K562 (cell line): ENCODE results near the gene CEP95. TPM values are rescaled to one million over a fixed set of nuclear protein-coding genes. Genes with fewer than 3 reads are reported as not detected.

Source experiments
- CC2D1A ChIP-seq: fragments of 450-650 bp; IDR thresholded peaks from 2 replicates; pipeline ENCODE4 v1.6.1; 2017; ENCODE audit warnings: mild to moderate bottlenecking
- EHMT2 ChIP-seq: fragments of 450-650 bp; IDR thresholded peaks from 2 replicates; pipeline ENCODE4 v1.6.1; 2018; ENCODE audit warnings: antibody characterized with exemption
- POLR2AphosphoS5 ChIP-seq: IDR thresholded peaks from 2 replicates; pipeline ENCODE4 v1.6.1; 2011; ENCODE audit warnings: mild to moderate bottlenecking, low read depth, low read length, moderate library complexity; ENCODE audit not compliant: control insufficient read depth, insufficient read depth
- TCF3 ChIP-seq: sonication (generic); formaldehyde crosslinking; IDR thresholded peaks from 2 replicates; pipeline ENCODE4 v1.4.0; 2020; ENCODE audit warnings: mild to moderate bottlenecking, missing genetic modification reagents
- ZNF124 ChIP-seq: sonication (generic); formaldehyde crosslinking; IDR thresholded peaks from 2 replicates; pipeline ENCODE4 v1.8.1; 2022; ENCODE audit warnings: missing genetic modification reagents
- ZNF780A ChIP-seq: fragments of 250-450 bp; sonication (Bioruptor Pico); IDR thresholded peaks from 2 replicates; pipeline ENCODE4 v1.5.0; 2021; ENCODE audit warnings: mild to moderate bottlenecking
- polyA plus RNA-seq, 8 experiments: library from polyadenylated mRNA; depleted of rRNA in 4 of 8; stranded (reverse) in 5 of 8; unstranded in 3 of 8; fragments of >200 nt; fragmentation: Nextera tagmentation in 2 of 8; fragmentation: Illumina TruSeq in 1 of 8; extraction: Ambion mirVana in 2 of 8; extraction: Trizol in 1 of 8; gene quantifications; 2 replicates each; pipeline versions ENCODE4 v1.2.1 to v1.2.3, GENCODE V29; 2011 to 2014; ENCODE audit warnings: inconsistent platforms in 1 of 8, missing spikeins in 1 of 8
- total RNA-seq, 7 experiments: library from RNA; depleted of rRNA in 6 of 7; stranded (reverse); fragments of >200 nt in 6 of 7; fragmentation: Illumina TruSeq in 2 of 7; extraction: Trizol in 2 of 7; gene quantifications; 2 replicates each; pipeline versions ENCODE4 v1.2.1 to v1.2.3, GENCODE V29; 2011 to 2021; ENCODE audit warnings: low replicate concordance in 1 of 7
- TF ChIP-seq, protein P1 (sequence below): fragments of 450-650 bp; IDR thresholded peaks from 2 replicates; pipeline ENCODE4 v1.6.1; 2018; ENCODE audit not compliant: partially characterized antibody
- TF ChIP-seq, protein P2 (sequence below): fragments of 200-400 bp; formaldehyde crosslinking; IDR thresholded peaks from 2 replicates; pipeline ENCODE4 v1.6.1; 2017; ENCODE audit warnings: mild to moderate bottlenecking, low read depth, low read length, moderate library complexity
- TF ChIP-seq, protein P3 (sequence below): fragments of 450-650 bp; IDR thresholded peaks from 2 replicates; pipeline ENCODE4 v1.6.1; 2016; ENCODE audit warnings: borderline replicate concordance
- TF ChIP-seq, protein P4 (sequence below): fragments of 250-450 bp; sonication (Bioruptor Pico); IDR thresholded peaks from 2 replicates; pipeline ENCODE4 v1.8.0; 2021; ENCODE audit warnings: mild to moderate bottlenecking, moderate library complexity
- TF ChIP-seq, protein P5 (sequence below): sonication (generic); formaldehyde crosslinking; IDR thresholded peaks from 2 replicates; pipeline ENCODE4 v1.8.1; 2023; ENCODE audit warnings: missing genetic modification reagents, mild to moderate bottlenecking, borderline replicate concordance

The CEP95 gene
- total and polyA plus RNA-seq, 9 of the 15 experiments (the other 6 are each of a cell fraction or from before 2014, with no cell fraction given): 26.7 to 80.7 (median 56.9) TPM

DNA sequence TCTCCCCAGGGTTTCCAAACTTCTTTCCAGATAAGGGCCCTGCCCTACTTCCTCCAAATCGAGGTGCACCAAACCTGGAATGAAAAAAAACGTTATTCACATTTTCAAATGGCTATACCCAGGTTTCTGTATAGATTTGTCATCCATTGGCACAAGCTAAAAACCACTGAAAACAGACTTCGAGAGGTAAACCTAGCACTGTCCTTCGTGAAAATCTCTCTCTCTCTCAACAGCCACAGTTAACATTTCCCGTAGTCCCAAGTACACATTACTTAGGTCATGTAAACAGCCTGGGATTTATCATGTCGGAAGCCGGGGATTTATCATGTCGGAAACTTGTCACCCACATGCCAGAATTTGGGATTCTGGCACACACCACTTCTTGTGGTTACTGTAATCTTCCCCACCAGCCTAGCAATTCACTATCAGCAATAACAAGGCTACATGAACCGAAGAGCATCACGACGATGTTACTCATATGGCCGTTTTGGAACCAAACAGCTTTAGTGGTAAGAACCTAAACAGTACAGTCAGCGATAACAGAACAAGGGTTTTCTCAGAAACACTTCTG lies 1.9 kb upstream of the CEP95 start (continued):
- TF ChIP-seq, protein P1, sequence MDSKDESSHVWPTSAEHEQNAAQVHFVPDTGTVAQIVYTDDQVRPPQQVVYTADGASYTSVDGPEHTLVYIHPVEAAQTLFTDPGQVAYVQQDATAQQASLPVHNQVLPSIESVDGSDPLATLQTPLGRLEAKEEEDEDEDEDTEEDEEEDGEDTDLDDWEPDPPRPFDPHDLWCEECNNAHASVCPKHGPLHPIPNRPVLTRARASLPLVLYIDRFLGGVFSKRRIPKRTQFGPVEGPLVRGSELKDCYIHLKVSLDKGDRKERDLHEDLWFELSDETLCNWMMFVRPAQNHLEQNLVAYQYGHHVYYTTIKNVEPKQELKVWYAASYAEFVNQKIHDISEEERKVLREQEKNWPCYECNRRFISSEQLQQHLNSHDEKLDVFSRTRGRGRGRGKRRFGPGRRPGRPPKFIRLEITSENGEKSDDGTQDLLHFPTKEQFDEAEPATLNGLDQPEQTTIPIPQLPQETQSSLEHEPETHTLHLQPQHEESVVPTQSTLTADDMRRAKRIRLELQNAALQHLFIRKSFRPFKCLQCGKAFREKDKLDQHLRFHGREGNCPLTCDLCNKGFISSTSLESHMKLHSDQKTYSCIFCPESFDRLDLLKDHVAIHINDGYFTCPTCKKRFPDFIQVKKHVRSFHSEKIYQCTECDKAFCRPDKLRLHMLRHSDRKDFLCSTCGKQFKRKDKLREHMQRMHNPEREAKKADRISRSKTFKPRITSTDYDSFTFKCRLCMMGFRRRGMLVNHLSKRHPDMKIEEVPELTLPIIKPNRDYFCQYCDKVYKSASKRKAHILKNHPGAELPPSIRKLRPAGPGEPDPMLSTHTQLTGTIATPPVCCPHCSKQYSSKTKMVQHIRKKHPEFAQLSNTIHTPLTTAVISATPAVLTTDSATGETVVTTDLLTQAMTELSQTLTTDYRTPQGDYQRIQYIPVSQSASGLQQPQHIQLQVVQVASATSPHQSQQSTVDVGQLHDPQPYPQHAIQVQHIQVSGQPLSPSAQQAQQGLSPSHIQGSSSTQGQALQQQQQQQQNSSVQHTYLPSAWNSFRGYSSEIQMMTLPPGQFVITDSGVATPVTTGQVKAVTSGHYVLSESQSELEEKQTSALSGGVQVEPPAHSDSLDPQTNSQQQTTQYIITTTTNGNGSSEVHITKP: peak; percentile 9
- TF ChIP-seq, protein P2, sequence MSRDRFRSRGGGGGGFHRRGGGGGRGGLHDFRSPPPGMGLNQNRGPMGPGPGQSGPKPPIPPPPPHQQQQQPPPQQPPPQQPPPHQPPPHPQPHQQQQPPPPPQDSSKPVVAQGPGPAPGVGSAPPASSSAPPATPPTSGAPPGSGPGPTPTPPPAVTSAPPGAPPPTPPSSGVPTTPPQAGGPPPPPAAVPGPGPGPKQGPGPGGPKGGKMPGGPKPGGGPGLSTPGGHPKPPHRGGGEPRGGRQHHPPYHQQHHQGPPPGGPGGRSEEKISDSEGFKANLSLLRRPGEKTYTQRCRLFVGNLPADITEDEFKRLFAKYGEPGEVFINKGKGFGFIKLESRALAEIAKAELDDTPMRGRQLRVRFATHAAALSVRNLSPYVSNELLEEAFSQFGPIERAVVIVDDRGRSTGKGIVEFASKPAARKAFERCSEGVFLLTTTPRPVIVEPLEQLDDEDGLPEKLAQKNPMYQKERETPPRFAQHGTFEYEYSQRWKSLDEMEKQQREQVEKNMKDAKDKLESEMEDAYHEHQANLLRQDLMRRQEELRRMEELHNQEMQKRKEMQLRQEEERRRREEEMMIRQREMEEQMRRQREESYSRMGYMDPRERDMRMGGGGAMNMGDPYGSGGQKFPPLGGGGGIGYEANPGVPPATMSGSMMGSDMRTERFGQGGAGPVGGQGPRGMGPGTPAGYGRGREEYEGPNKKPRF: peak; percentile 65
- TF ChIP-seq ZNF780A (CRISPR knock-in tag) (no peak), CC2D1A (0 out of 2 replicates have a peak, but pooled peaks have one; percentile 16), ZNF124 (CRISPR knock-in tag) (no peak), TCF3 (peak; percentile 85), EHMT2 (no peak), POLR2AphosphoS5 (peak; percentile 58)
- TF ChIP-seq, protein P3, sequence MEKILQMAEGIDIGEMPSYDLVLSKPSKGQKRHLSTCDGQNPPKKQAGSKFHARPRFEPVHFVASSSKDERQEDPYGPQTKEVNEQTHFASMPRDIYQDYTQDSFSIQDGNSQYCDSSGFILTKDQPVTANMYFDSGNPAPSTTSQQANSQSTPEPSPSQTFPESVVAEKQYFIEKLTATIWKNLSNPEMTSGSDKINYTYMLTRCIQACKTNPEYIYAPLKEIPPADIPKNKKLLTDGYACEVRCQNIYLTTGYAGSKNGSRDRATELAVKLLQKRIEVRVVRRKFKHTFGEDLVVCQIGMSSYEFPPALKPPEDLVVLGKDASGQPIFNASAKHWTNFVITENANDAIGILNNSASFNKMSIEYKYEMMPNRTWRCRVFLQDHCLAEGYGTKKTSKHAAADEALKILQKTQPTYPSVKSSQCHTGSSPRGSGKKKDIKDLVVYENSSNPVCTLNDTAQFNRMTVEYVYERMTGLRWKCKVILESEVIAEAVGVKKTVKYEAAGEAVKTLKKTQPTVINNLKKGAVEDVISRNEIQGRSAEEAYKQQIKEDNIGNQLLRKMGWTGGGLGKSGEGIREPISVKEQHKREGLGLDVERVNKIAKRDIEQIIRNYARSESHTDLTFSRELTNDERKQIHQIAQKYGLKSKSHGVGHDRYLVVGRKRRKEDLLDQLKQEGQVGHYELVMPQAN: 0 out of 2 replicates have a peak, but pooled peaks have one; percentile 14
- TF ChIP-seq, protein P4, sequence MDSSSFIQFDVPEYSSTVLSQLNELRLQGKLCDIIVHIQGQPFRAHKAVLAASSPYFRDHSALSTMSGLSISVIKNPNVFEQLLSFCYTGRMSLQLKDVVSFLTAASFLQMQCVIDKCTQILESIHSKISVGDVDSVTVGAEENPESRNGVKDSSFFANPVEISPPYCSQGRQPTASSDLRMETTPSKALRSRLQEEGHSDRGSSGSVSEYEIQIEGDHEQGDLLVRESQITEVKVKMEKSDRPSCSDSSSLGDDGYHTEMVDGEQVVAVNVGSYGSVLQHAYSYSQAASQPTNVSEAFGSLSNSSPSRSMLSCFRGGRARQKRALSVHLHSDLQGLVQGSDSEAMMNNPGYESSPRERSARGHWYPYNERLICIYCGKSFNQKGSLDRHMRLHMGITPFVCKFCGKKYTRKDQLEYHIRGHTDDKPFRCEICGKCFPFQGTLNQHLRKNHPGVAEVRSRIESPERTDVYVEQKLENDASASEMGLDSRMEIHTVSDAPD (CRISPR knock-in tag): peak; percentile 71; the same call in 1 of the 2 replicates
- TF ChIP-seq, protein P5, sequence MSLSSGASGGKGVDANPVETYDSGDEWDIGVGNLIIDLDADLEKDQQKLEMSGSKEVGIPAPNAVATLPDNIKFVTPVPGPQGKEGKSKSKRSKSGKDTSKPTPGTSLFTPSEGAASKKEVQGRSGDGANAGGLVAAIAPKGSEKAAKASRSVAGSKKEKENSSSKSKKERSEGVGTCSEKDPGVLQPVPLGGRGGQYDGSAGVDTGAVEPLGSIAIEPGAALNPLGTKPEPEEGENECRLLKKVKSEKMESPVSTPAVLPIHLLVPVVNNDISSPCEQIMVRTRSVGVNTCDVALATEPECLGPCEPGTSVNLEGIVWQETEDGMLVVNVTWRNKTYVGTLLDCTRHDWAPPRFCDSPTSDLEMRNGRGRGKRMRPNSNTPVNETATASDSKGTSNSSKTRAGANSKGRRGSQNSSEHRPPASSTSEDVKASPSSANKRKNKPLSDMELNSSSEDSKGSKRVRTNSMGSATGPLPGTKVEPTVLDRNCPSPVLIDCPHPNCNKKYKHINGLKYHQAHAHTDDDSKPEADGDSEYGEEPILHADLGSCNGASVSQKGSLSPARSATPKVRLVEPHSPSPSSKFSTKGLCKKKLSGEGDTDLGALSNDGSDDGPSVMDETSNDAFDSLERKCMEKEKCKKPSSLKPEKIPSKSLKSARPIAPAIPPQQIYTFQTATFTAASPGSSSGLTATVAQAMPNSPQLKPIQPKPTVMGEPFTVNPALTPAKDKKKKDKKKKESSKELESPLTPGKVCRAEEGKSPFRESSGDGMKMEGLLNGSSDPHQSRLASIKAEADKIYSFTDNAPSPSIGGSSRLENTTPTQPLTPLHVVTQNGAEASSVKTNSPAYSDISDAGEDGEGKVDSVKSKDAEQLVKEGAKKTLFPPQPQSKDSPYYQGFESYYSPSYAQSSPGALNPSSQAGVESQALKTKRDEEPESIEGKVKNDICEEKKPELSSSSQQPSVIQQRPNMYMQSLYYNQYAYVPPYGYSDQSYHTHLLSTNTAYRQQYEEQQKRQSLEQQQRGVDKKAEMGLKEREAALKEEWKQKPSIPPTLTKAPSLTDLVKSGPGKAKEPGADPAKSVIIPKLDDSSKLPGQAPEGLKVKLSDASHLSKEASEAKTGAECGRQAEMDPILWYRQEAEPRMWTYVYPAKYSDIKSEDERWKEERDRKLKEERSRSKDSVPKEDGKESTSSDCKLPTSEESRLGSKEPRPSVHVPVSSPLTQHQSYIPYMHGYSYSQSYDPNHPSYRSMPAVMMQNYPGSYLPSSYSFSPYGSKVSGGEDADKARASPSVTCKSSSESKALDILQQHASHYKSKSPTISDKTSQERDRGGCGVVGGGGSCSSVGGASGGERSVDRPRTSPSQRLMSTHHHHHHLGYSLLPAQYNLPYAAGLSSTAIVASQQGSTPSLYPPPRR (CRISPR knock-in tag): 0 out of 2 replicates have a peak, but pooled peaks have one; percentile 57
